Upper lobe of left lung (tissue), 4 donors: ENCODE data around the gene UTF1.

Experiments
- CTCF ChIP-seq, 6 experiments: fragments of 450-650 bp in 4 of 6; fragments of 200-600 bp in 2 of 6; sonication (generic) in 2 of 6; IDR thresholded peaks; one replicate each; pipeline ENCODE4 v1.5.1; 2016 to 2019; ENCODE audit warnings: antibody characterized with exemption in 6 of 6
- POLR2AphosphoS5 ChIP-seq, 2 donors: sonication (generic); formaldehyde crosslinking; IDR thresholded peaks; one replicate each; pipeline ENCODE4 v1.5.1; 2017; ENCODE audit warnings: antibody characterized with exemption in 2 of 2

- no peak for TF ChIP-seq CTCF (IDR thresholded peaks at IDR 0.05)
- no peak for TF ChIP-seq POLR2AphosphoS5 (IDR thresholded peaks at IDR 0.05)
Measured at GRCh38 chr10:133253361-133253955, 23.4 kb downstream of the UTF1 start.
